Measurements from ENCODE around the gene RNH1. TPM values are rescaled to one million over a fixed set of nuclear protein-coding genes. Genes with fewer than 3 reads are reported as not detected.

RNH1 gene
- total RNA-seq, 1 donor from 2014 or later: 142 TPM

DNA sequence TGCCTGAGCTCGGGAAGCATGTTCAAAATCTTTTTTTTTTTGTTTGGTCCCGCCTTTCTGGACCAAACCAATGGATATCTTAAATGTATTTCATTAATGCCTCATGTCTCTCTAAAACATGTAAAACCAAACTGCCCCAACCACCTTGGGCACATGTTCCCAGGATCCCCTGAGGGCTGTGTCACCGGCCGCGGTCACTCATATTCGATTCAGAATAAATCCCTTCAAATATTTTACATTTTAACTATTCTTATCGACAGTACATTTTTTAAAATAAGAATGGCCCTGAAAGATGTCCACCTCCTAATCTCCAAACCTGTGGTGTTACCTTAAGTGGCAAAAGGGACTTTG is 2.1 kb downstream of the RNH1 start:
- peaks cover 77% of the 10 kb centered on the region for H3K4me1 ChIP-seq
- intact Hi-C loops (cut with micrococcal nuclease): no loop called here
- peaks cover 36% of the 10 kb centered on the region for H3K36me3 ChIP-seq
- no peak for DNase-seq
- no peaks in the 10 kb centered on the region for H3K27me3 ChIP-seq (ENCODE audit: low read depth)
- H3K4me3 ChIP-seq: peak overlapping the region; percentile 86
- no peaks in the 10 kb centered on the region for H3K9me3 ChIP-seq (replicated peaks)
- H3K27ac ChIP-seq (replicated peaks): peak overlapping the region; percentile 99
- TF ChIP-seq, protein P1, sequence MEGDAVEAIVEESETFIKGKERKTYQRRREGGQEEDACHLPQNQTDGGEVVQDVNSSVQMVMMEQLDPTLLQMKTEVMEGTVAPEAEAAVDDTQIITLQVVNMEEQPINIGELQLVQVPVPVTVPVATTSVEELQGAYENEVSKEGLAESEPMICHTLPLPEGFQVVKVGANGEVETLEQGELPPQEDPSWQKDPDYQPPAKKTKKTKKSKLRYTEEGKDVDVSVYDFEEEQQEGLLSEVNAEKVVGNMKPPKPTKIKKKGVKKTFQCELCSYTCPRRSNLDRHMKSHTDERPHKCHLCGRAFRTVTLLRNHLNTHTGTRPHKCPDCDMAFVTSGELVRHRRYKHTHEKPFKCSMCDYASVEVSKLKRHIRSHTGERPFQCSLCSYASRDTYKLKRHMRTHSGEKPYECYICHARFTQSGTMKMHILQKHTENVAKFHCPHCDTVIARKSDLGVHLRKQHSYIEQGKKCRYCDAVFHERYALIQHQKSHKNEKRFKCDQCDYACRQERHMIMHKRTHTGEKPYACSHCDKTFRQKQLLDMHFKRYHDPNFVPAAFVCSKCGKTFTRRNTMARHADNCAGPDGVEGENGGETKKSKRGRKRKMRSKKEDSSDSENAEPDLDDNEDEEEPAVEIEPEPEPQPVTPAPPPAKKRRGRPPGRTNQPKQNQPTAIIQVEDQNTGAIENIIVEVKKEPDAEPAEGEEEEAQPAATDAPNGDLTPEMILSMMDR (IDR thresholded peaks at IDR 0.05; ENCODE audit: borderline replicate concordance): no peak

DNA sequence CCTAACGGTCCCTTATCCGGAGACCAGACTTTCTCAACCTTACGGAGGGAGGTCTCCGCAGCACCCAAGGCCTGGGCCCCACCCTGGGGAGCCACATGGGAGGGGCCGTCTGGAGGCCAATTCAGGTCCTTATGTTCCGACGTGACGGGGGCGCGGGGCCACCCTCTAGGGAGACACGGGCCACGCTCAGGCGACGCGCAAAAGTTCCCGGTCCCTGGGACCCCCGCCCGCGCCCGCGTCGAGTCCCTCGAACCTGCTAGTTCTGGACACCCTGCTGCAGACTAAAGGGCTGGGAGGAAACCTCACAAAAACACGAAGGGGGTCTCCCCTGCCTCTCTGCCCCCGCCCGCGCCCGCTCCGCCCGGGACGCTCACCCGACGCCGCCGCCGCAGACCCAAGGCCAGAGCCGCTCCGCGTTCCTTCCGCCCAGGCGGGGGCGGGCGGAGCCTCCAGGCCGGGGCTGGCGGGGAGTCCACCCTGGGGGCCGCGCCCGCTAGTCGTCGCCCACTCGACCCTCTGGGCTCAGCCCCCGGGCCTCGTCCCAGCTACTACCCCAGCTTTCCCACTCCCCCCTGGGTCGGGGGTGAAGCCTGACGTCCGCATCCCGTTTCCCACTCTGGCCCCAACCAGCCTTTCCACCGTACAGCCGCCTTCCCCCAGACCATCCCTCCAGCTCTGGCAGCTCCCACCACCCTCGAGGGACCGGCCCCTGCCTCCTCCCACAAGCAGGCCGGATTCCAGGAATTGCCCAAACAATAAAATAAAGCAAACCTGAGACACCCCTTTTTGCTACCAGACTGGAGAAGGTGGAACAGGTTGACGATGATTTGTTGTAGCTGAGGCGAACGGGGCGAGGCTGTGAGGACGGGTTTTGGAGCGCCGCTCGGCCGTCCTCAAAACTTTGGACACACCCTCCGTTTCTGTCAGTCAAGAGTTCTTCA is 2.7 kb downstream of the RNH1 start:
- peak overlapping the region; percentile 99 for H3K27ac ChIP-seq (replicated peaks)
- peaks cover 36% of the 10 kb centered on the region for H3K36me3 ChIP-seq
- H3K27me3 ChIP-seq (ENCODE audit: low read depth): no peaks in the 10 kb centered on the region
- H3K4me3 ChIP-seq: peak overlapping the region; percentile 86
- DNase-seq: peak; percentile 53
- TF ChIP-seq, protein P1 (IDR thresholded peaks at IDR 0.05; ENCODE audit: borderline replicate concordance): no peak
- no peaks in the 10 kb centered on the region for H3K9me3 ChIP-seq (replicated peaks)
- H3K4me1 ChIP-seq: peaks cover 84% of the 10 kb centered on the region
- intact Hi-C loops (cut with micrococcal nuclease): no loop called here

DNA sequence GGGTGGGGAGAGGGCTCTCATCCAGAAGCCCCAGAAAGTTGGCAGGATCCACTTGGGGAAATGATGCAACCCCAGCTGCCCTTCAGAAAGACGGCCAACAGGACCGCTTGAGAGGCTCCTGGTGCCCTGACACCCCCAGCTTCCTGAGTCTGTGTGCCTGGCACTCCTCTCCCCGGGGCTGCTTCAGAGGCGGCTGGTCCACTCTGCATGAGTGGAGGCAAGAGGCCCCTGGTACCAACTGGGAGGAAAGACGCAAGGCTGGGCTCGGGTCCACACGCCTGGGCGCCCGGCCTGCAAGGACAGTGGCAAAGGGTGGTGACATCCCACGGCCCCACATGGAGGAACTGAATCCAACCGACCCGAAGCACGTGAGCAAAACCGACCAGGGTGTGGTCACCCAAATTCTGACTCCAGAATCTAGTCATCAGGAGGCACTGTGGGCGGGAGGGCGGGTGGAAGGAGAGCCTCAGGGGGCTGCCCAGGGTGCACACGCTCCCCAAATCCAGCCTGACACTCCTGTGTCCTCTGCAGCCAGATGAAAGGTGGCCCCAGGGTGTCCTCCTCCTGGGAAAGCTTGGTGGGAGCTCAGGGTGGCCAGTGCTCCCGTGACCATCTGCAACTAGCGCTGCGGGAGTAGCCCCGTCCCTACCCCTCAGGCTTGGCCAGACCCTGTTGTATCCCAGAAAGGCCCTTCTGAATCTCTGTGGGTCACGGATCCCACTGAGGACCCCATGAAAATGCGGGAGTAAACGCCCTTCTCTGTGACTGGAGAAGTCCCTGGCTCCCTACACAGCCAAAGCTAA is 3.7 kb downstream of the RNH1 start:
- Histone ChIP-seq H3K4me1 (peaks cover 93% of the 10 kb centered on the region), H3K27me3 (ENCODE audit: low read depth) (no peaks in the 10 kb centered on the region), H3K36me3 (peaks cover 37% of the 10 kb centered on the region), H3K4me3 (peak overlapping the region; percentile 86), H3K27ac (replicated peaks) (peak overlapping the region; percentile 99), H3K9me3 (replicated peaks) (no peaks in the 10 kb centered on the region)
- DNase-seq: peak; percentile 59
- TF ChIP-seq, protein P1 (IDR thresholded peaks at IDR 0.05; ENCODE audit: borderline replicate concordance): no peak
- intact Hi-C loops (cut with micrococcal nuclease): no loop called here

DNA sequence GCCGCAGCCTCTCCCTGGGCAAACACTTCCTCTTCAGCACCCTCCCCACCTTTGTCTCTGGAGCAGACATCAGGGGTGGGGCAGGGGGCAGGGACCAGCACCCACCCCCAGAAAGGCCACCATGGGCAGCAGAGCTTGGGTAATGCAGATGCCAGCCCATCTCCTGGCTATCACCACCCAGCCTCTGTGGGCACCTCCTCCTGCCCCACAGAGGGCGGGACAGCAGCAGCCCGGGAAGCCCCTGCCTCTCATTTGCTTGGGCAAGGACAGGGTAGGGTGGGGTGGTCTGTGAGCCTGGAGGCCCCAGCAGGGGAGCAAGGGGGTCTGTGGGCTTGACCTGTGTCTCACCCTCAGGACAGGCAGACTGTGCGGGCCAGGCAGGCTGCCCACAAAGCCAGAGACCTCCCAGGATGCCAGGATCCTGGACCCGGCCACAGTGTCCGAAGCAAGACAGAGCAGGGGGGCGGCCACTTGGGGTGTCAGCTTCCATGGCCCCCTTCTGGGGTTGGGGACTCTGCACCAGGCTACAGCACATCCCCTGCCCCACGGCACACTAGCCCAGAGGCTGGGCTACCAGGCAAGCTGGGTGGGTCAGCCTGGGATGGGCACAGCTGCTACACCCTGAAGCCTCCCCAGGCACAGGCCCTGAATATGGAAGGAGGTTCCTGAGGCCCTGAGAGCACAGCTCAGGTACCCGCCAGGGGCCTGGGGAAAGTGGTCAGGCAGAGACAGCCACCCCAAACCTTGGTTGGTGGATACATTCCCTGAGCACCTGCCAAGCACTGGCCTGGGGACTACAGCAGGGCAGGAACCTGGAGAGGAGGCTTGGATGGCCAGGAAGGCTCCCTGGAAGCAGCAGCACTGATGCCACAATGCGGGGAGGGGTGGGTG is 4.5 kb downstream of the RNH1 start:
- DNase-seq: no peak
- Histone ChIP-seq H3K36me3 (peaks cover 41% of the 10 kb centered on the region), H3K4me3 (peak overlapping the region; percentile 86), H3K4me1 (peaks cover 93% of the 10 kb centered on the region), H3K27ac (replicated peaks) (peak overlapping the region; percentile 99), H3K27me3 (ENCODE audit: low read depth) (no peaks in the 10 kb centered on the region), H3K9me3 (replicated peaks) (no peaks in the 10 kb centered on the region)
- intact Hi-C loops (cut with micrococcal nuclease): no loop called here
- TF ChIP-seq, protein P1 (IDR thresholded peaks at IDR 0.05; ENCODE audit: borderline replicate concordance): no peak
